Aorta (tissue), 5 donors: ENCODE results near the gene GNMT. TPM values are rescaled to one million over a fixed set of nuclear protein-coding genes. Genes with fewer than 3 reads are reported as not detected.
"Not testable (repeated sequence)": the region's sequence is repeated elsewhere in the genome, so short reads cannot be mapped to it uniquely, and the experiment has no call there.

Source experiments
- ATAC-seq: fragments of 200-7000 bp; cut with Tn5 transposase; one replicate; pipeline ENCODE4 v1.9.1; 2022; ENCODE audit warnings: moderate library complexity; ENCODE audit not compliant: low FRiP score
- DNase-seq, 2 donors: peaks; one replicate each; pipeline ENCODE4 v3.0.0-alpha.2; 2020
- H3K27ac ChIP-seq, 2 donors: one replicate each; pipeline ENCODE4 v1.5.1; 2013; ENCODE audit warnings: low read length in 2 of 2, mild to moderate bottlenecking in 2 of 2, moderate library complexity in 2 of 2, control low read depth in 1 of 2, inconsistent platforms in 1 of 2, low read depth in 1 of 2
- H3K27me3 ChIP-seq, 2 donors: one replicate each; pipeline ENCODE4 v1.6.1; 2013; ENCODE audit warnings: control low read depth in 1 of 2, low read length in 1 of 2, mild to moderate bottlenecking in 1 of 2, moderate library complexity in 1 of 2; ENCODE audit not compliant: insufficient read depth in 2 of 2, control insufficient read depth in 1 of 2
- H3K36me3 ChIP-seq, 2 donors: one replicate each; pipeline ENCODE4 v1.6.1; 2013; ENCODE audit warnings: control low read depth in 1 of 2, low read length in 1 of 2, mild to moderate bottlenecking in 1 of 2; ENCODE audit not compliant: insufficient read depth in 2 of 2, control insufficient read depth in 1 of 2
- H3K4me1 ChIP-seq, 2 donors: one replicate each; pipeline ENCODE4 v1.6.1; 2013; ENCODE audit warnings: low read length in 2 of 2, control low read depth in 1 of 2, mild to moderate bottlenecking in 1 of 2, moderate library complexity in 1 of 2; ENCODE audit not compliant: insufficient read depth in 2 of 2, control insufficient read depth in 1 of 2
- H3K4me3 ChIP-seq, 2 donors: one replicate each; pipeline ENCODE4 v1.5.1; 2013; ENCODE audit warnings: low read length in 2 of 2, control low read depth in 1 of 2, mild to moderate bottlenecking in 1 of 2
- H3K9me3 ChIP-seq: one replicate; pipeline ENCODE4 v1.6.1; 2013; ENCODE audit warnings: mild to moderate bottlenecking, low read length; ENCODE audit not compliant: control insufficient read depth
- WGBS, 2 donors: extraction: QIAGEN DNeasy Blood & Tissue Kit; methylation state at CpG; one replicate each; pipeline ENCODE4 v1.1.7; 2013; 5-methylcytosine and 5-hydroxymethylcytosine counted together
- intact Hi-C, 2 donors: fragments of 100-400 bp; cut with DNase I; formaldehyde crosslinking; loops; one replicate each; pipeline versions ENCODE4 v1.14.2 to v1.15.0; 2022
- polyA plus RNA-seq, 2 donors: library from polyadenylated mRNA; stranded (reverse); fragments of 200-250 nt; gene quantifications; one replicate each; pipeline ENCODE4 v1.2.3, GENCODE V29; 2013
- total RNA-seq, 2 donors: library from RNA; stranded (reverse); fragmentation: NEBNext Ultra II Directional; extraction: Animal tissue kit (Norgen Biotek cat#: 25700); gene quantifications; one replicate each; pipeline ENCODE4 v1.2.1, GENCODE V29; 2021
- donor health status: healthy with polysubstance abuse.
- donor health status: Bipolar disorder and iron deficiency.
- donor health status: DM: no; HTN: no; CAD: no.
- donor health status: DM: no; HTN: no; CAD: no.
- donor health status: DM: yes; HTN: yes; CAD: no.

Gene GNMT
- total and polyA plus RNA-seq, 4 donors: 0.88 to 1.2 (median 1.2) TPM; not detected in 1

- Histone ChIP-seq H3K9me3 (no peaks in the 10 kb centered on the region), H3K4me3 (no peak overlapping the region), H3K27ac (no peak overlapping the region), H3K36me3 (peaks cover 0 to 2% of the 10 kb centered on the region in 2 donors), H3K4me1 (no peaks in the 10 kb centered on the region), H3K27me3 (no peaks in the 10 kb centered on the region)
- no peak for ATAC-seq
- intact Hi-C loops: no loop called here
- 0 to 7% methylated on average over 1 of the region's 1 CpG for WGBS, 2 donors
- DNase-seq: no peak
Observed at GRCh38 chr6:42988486-42989020, 28.0 kb downstream of the GNMT start.

- H3K36me3 ChIP-seq: peaks cover 0 to 2% of the 10 kb centered on the region in 2 donors
- no peak overlapping the region for H3K27ac ChIP-seq
- no peak overlapping the region for H3K4me3 ChIP-seq
- no peaks in the 10 kb centered on the region for H3K27me3 ChIP-seq
- DNase-seq (no peak), ATAC-seq (no peak)
- intact Hi-C loops: no loop called here
- no peaks in the 10 kb centered on the region for H3K9me3 ChIP-seq
- H3K4me1 ChIP-seq: no peaks in the 10 kb centered on the region
- WGBS, 2 donors: 85 to 87% methylated on average over 5 of the region's 5 CpGs
Observed at GRCh38 chr6:42989923-42990322, 29.4 kb downstream of the GNMT start.

GRCh38 chr6:42993445-42993844, 32.9 kb downstream of the GNMT start:
- WGBS, 2 donors: 84 to 85% methylated on average over 2 of the region's 2 CpGs
- no peak for ATAC-seq
- H3K27ac ChIP-seq: peak overlapping the region in 1 of 2 donors; percentile 24
- no peak for DNase-seq
- H3K4me1 ChIP-seq: no peaks in the 10 kb centered on the region
- no peak overlapping the region for H3K4me3 ChIP-seq
- intact Hi-C loops: no loop called here
- H3K36me3 ChIP-seq: peaks cover 0 to 2% of the 10 kb centered on the region in 2 donors
- no peaks in the 10 kb centered on the region for H3K9me3 ChIP-seq
- H3K27me3 ChIP-seq: no peaks in the 10 kb centered on the region

- no peaks in the 10 kb centered on the region for H3K36me3 ChIP-seq
- ATAC-seq (no peak), DNase-seq (no peak)
- no peaks in the 10 kb centered on the region for H3K27me3 ChIP-seq
- no peaks in the 10 kb centered on the region for H3K9me3 ChIP-seq
- intact Hi-C loops: no loop called here
- H3K4me3 ChIP-seq: no peak overlapping the region
- H3K27ac ChIP-seq: no peak overlapping the region
- H3K4me1 ChIP-seq: no peaks in the 10 kb centered on the region
Observed at GRCh38 chr6:42996513-42996912, 36.0 kb downstream of the GNMT start.

- H3K27me3 ChIP-seq, H3K36me3 ChIP-seq, H3K27ac ChIP-seq, ATAC-seq, H3K9me3 ChIP-seq, H3K4me1 ChIP-seq, intact Hi-C loops, H3K4me3 ChIP-seq, DNase-seq: not testable (repeated sequence)
- WGBS, 2 donors: 92 to 93% methylated on average over 9 of the region's 9 CpGs
Observed at GRCh38 chr6:42998205-42998604, 37.7 kb downstream of the GNMT start.

- no peaks in the 10 kb centered on the region for H3K27me3 ChIP-seq
- 93 to 96% methylated on average over 8 of the region's 8 CpGs for WGBS, 2 donors
- DNase-seq (no peak), ATAC-seq (no peak)
- H3K27ac ChIP-seq: no peak overlapping the region
- H3K4me3 ChIP-seq: no peak overlapping the region
- H3K36me3 ChIP-seq: peaks cover 0 to 2% of the 10 kb centered on the region in 2 donors
- no peaks in the 10 kb centered on the region for H3K9me3 ChIP-seq
- intact Hi-C loops: no loop called here
- H3K4me1 ChIP-seq: no peaks in the 10 kb centered on the region
Observed at GRCh38 chr6:43001843-43002242, 41.3 kb downstream of the GNMT start.

GRCh38 chr6:43005844-43006243, 45.3 kb downstream of the GNMT start:
- H3K9me3 ChIP-seq: no peaks in the 10 kb centered on the region
- H3K27ac ChIP-seq: no peak overlapping the region
- no peaks in the 10 kb centered on the region for H3K27me3 ChIP-seq
- peaks cover 0 to 2% of the 10 kb centered on the region in 2 donors for H3K36me3 ChIP-seq
- WGBS, 2 donors: 88 to 93% methylated on average over 5 of the region's 5 CpGs
- no peak overlapping the region for H3K4me3 ChIP-seq
- no peak for ATAC-seq
- H3K4me1 ChIP-seq: no peaks in the 10 kb centered on the region
- intact Hi-C loops: no loop called here
- DNase-seq: no peak

GRCh38 chr6:43006251-43006650, 45.7 kb downstream of the GNMT start:
- Histone ChIP-seq H3K27me3 (no peaks in the 10 kb centered on the region), H3K27ac (no peak overlapping the region), H3K4me3 (no peak overlapping the region), H3K9me3 (no peaks in the 10 kb centered on the region), H3K4me1 (no peaks in the 10 kb centered on the region), H3K36me3 (peaks cover 1 to 2% of the 10 kb centered on the region in 2 donors)
- DNase-seq (no peak), ATAC-seq (no peak)
- WGBS, 2 donors: 92 to 97% methylated on average over 11 of the region's 11 CpGs
- intact Hi-C loops: no loop called here

- H3K4me1 ChIP-seq: no peaks in the 10 kb centered on the region
- no peaks in the 10 kb centered on the region for H3K9me3 ChIP-seq
- intact Hi-C loops: no loop called here
- DNase-seq (no peak), ATAC-seq (no peak)
- H3K27ac ChIP-seq: no peak overlapping the region
- H3K36me3 ChIP-seq: peaks cover 2 to 3% of the 10 kb centered on the region in 2 donors
- no peak overlapping the region for H3K4me3 ChIP-seq
- no peaks in the 10 kb centered on the region for H3K27me3 ChIP-seq
- 88 to 91% methylated on average over 9 of the region's 9 CpGs for WGBS, 2 donors
Observed at GRCh38 chr6:43007126-43007525, 46.6 kb downstream of the GNMT start.
